ENCODE results near the gene NOX3.

Gene NOX3

GRCh38 chr6:155498370-155498769, 42.7 kb upstream of the NOX3 start:
- Histone ChIP-seq H3K27ac (ENCODE audit: low read depth, low read length) (no peak overlapping the region), H2AFZ (ENCODE audit: insufficient read depth, low read length, poor library complexity) (no peak overlapping the region), H3K4me3 (ENCODE audit: low read depth, low read length) (no peak overlapping the region), H2BK120ac (ENCODE audit: insufficient read depth, low read length, poor library complexity) (no peak overlapping the region), H3K9me3 (ENCODE audit: insufficient read depth, low read depth, low read length) (no peaks in the 10 kb centered on the region), H3K4me1 (ENCODE audit: control insufficient read depth in 1 of 2, insufficient read depth in 2 of 2, low read length in 2 of 2) (peaks cover 0 to under 1% of the 10 kb centered on the region in 2 experiments), H2AK5ac (ENCODE audit: low read length) (no peak overlapping the region), H3K79me1 (ENCODE audit: low read length) (no peaks in the 10 kb centered on the region), H2BK5ac (ENCODE audit: low read depth, low read length, poor library complexity) (no peak overlapping the region), H3K79me2 (ENCODE audit: control insufficient read depth, insufficient read depth, low read length, poor library complexity) (no peaks in the 10 kb centered on the region), H4K12ac (ENCODE audit: low read depth, low read length) (no peak overlapping the region), H3K4ac (ENCODE audit: low read depth, low read length) (no peak overlapping the region), H3K36me3 (ENCODE audit: control insufficient read depth in 1 of 2, insufficient read depth in 2 of 2, low read length in 2 of 2) (no peaks in the 10 kb centered on the region), H3K27me3 (ENCODE audit: insufficient read depth, low read length) (no peaks in the 10 kb centered on the region), H4K91ac (ENCODE audit: low read depth, low read length) (no peak overlapping the region), H3K4me2 (ENCODE audit: low read length) (no peak overlapping the region), H3K14ac (ENCODE audit: low read length) (no peak overlapping the region), H4K8ac (ENCODE audit: low read depth, low read length) (no peak overlapping the region), H3K18ac (ENCODE audit: low read length) (no peak overlapping the region), H3K23ac (ENCODE audit: low read length) (no peak overlapping the region), H2BK12ac (ENCODE audit: low read length) (no peak overlapping the region), H3K9ac (ENCODE audit: low read length) (no peak overlapping the region)
- DNase-seq: no peak
- WGBS (ENCODE audit: extremely low coverage, insufficient coverage, insufficient read length): no CpG with 5 or more reads among the region's 2 CpGs

DNA sequence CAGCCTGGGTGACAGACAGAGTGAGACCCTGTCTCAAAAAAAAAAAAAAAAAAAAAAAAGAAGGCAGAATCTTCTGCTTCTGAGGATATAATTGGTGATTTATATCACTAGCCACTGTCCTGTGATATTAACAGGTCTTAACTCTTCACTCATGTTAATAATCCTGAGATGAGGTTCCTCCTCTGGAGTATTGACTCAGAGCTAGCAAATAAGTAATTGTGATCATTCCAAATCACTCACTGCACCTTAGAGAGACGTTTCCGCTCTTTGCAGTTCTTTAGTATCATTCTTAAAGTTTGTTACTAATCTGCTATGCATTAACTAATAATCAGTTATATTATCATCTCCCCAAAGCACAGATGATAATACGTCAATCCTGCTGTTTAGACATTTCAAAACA, 41.6 kb upstream of the NOX3 start:
- no peak overlapping the region for H3K27ac ChIP-seq (ENCODE audit: low read depth, low read length)
- no peaks in the 10 kb centered on the region for H3K9me3 ChIP-seq (ENCODE audit: insufficient read depth, low read depth, low read length)
- H3K27me3 ChIP-seq (ENCODE audit: insufficient read depth, low read length): no peaks in the 10 kb centered on the region
- H2BK12ac ChIP-seq (ENCODE audit: low read length): no peak overlapping the region
- H3K36me3 ChIP-seq (ENCODE audit: control insufficient read depth in 1 of 2, insufficient read depth in 2 of 2, low read length in 2 of 2): no peaks in the 10 kb centered on the region
- no peak overlapping the region for H2AFZ ChIP-seq (ENCODE audit: insufficient read depth, low read length, poor library complexity)
- no CpG with 5 or more reads among the region's 3 CpGs for WGBS (ENCODE audit: extremely low coverage, insufficient coverage, insufficient read length)
- H3K23ac ChIP-seq (ENCODE audit: low read length): no peak overlapping the region
- no peak overlapping the region for H4K91ac ChIP-seq (ENCODE audit: low read depth, low read length)
- no peak overlapping the region for H4K12ac ChIP-seq (ENCODE audit: low read depth, low read length)
- no peaks in the 10 kb centered on the region for H3K79me1 ChIP-seq (ENCODE audit: low read length)
- H4K8ac ChIP-seq (ENCODE audit: low read depth, low read length): no peak overlapping the region
- peaks cover 0 to 2% of the 10 kb centered on the region in 2 experiments for H3K4me1 ChIP-seq (ENCODE audit: control insufficient read depth in 1 of 2, insufficient read depth in 2 of 2, low read length in 2 of 2)
- H2AK5ac ChIP-seq (ENCODE audit: low read length): no peak overlapping the region
- no peak overlapping the region for H3K4me3 ChIP-seq (ENCODE audit: low read depth, low read length)
- H2BK5ac ChIP-seq (ENCODE audit: low read depth, low read length, poor library complexity): no peak overlapping the region
- no peak overlapping the region for H3K18ac ChIP-seq (ENCODE audit: low read length)
- DNase-seq: no peak
- no peak overlapping the region for H3K4me2 ChIP-seq (ENCODE audit: low read length)
- no peaks in the 10 kb centered on the region for H3K79me2 ChIP-seq (ENCODE audit: control insufficient read depth, insufficient read depth, low read length, poor library complexity)
- no peak overlapping the region for H3K4ac ChIP-seq (ENCODE audit: low read depth, low read length)
- H3K9ac ChIP-seq (ENCODE audit: low read length): no peak overlapping the region
- no peak overlapping the region for H3K14ac ChIP-seq (ENCODE audit: low read length)
- H2BK120ac ChIP-seq (ENCODE audit: insufficient read depth, low read length, poor library complexity): no peak overlapping the region

GRCh38 chr6:155495011-155495768, 39.6 kb upstream of the NOX3 start:
- WGBS (ENCODE audit: extremely low coverage, insufficient coverage, insufficient read length): no CpG with 5 or more reads among the region's 11 CpGs
- H4K91ac ChIP-seq (ENCODE audit: low read depth, low read length): no peak overlapping the region
- no peak overlapping the region for H2AK5ac ChIP-seq (ENCODE audit: low read length)

DNA sequence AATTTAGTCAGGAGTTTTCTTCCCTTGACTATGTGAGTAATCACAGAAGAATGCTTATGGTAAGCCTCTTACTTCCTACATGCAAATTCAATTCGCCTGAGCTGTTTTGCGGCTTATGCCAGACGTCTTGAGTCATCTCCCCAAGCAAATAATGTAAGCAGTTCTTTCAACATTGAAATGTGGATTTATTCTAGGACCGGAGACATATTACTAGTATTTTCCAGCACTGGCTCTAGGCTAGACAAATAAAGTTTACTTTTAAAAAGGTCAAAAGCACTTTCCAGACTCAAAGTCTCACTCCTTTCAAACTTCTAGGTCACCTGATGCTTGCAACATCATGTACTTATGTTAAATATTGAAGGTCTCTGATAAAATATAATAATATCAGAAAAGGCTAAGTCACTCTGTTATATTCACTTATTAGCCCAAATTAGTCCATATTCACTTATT, 38.1 kb upstream of the NOX3 start:
- WGBS (ENCODE audit: extremely low coverage, insufficient coverage, insufficient read length): no CpG with 5 or more reads among the region's 4 CpGs
- no peaks in the 10 kb centered on the region for H3K79me1 ChIP-seq (ENCODE audit: low read length)
- H3K23ac ChIP-seq (ENCODE audit: low read length): no peak overlapping the region
- H3K18ac ChIP-seq (ENCODE audit: low read length): no peak overlapping the region
- no peak overlapping the region for H2BK12ac ChIP-seq (ENCODE audit: low read length)
- no peak overlapping the region for H3K9ac ChIP-seq (ENCODE audit: low read length)
- no peak overlapping the region for H3K4me3 ChIP-seq (ENCODE audit: low read depth, low read length)
- no peaks in the 10 kb centered on the region for H3K27me3 ChIP-seq (ENCODE audit: insufficient read depth, low read length)
- no peak overlapping the region for H3K14ac ChIP-seq (ENCODE audit: low read length)
- no peaks in the 10 kb centered on the region for H3K9me3 ChIP-seq (ENCODE audit: insufficient read depth, low read depth, low read length)
- no peaks in the 10 kb centered on the region for H3K79me2 ChIP-seq (ENCODE audit: control insufficient read depth, insufficient read depth, low read length, poor library complexity)
- H3K27ac ChIP-seq (ENCODE audit: low read depth, low read length): no peak overlapping the region
- no peak overlapping the region for H2AFZ ChIP-seq (ENCODE audit: insufficient read depth, low read length, poor library complexity)
- peaks cover 0 to 2% of the 10 kb centered on the region in 2 experiments for H3K4me1 ChIP-seq (ENCODE audit: control insufficient read depth in 1 of 2, insufficient read depth in 2 of 2, low read length in 2 of 2)
- H2BK5ac ChIP-seq (ENCODE audit: low read depth, low read length, poor library complexity): no peak overlapping the region
- H2BK120ac ChIP-seq (ENCODE audit: insufficient read depth, low read length, poor library complexity): no peak overlapping the region
- H3K4me2 ChIP-seq (ENCODE audit: low read length): no peak overlapping the region
- H3K4ac ChIP-seq (ENCODE audit: low read depth, low read length): no peak overlapping the region
- H4K91ac ChIP-seq (ENCODE audit: low read depth, low read length): no peak overlapping the region
- H3K36me3 ChIP-seq (ENCODE audit: control insufficient read depth in 1 of 2, insufficient read depth in 2 of 2, low read length in 2 of 2): no peaks in the 10 kb centered on the region
- DNase-seq: peak; percentile 62 to 84
- H2AK5ac ChIP-seq (ENCODE audit: low read length): no peak overlapping the region
- H4K12ac ChIP-seq (ENCODE audit: low read depth, low read length): no peak overlapping the region
- H4K8ac ChIP-seq (ENCODE audit: low read depth, low read length): no peak overlapping the region

More at GRCh38 chr6:155495011-155495768, 39.6 kb upstream of the NOX3 start:
- Histone ChIP-seq H3K27ac (ENCODE audit: low read depth, low read length) (no peak overlapping the region), H2BK12ac (ENCODE audit: low read length) (peak overlapping the region; percentile 32), H2AFZ (ENCODE audit: insufficient read depth, low read length, poor library complexity) (no peak overlapping the region), H3K23ac (ENCODE audit: low read length) (no peak overlapping the region), H3K18ac (ENCODE audit: low read length) (no peak overlapping the region), H4K8ac (ENCODE audit: low read depth, low read length) (no peak overlapping the region), H3K27me3 (ENCODE audit: insufficient read depth, low read length) (no peaks in the 10 kb centered on the region), H3K4ac (ENCODE audit: low read depth, low read length) (no peak overlapping the region), H2BK5ac (ENCODE audit: low read depth, low read length, poor library complexity) (no peak overlapping the region), H3K4me3 (ENCODE audit: low read depth, low read length) (no peak overlapping the region), H3K36me3 (ENCODE audit: control insufficient read depth in 1 of 2, insufficient read depth in 2 of 2, low read length in 2 of 2) (no peaks in the 10 kb centered on the region), H3K79me1 (ENCODE audit: low read length) (no peaks in the 10 kb centered on the region), H3K9me3 (ENCODE audit: insufficient read depth, low read depth, low read length) (no peaks in the 10 kb centered on the region), H3K14ac (ENCODE audit: low read length) (no peak overlapping the region), H3K9ac (ENCODE audit: low read length) (no peak overlapping the region), H2BK120ac (ENCODE audit: insufficient read depth, low read length, poor library complexity) (no peak overlapping the region), H3K4me2 (ENCODE audit: low read length) (no peak overlapping the region), H3K4me1 (ENCODE audit: control insufficient read depth in 1 of 2, insufficient read depth in 2 of 2, low read length in 2 of 2) (peaks cover 0 to 2% of the 10 kb centered on the region in 2 experiments), H4K12ac (ENCODE audit: low read depth, low read length) (no peak overlapping the region), H3K79me2 (ENCODE audit: control insufficient read depth, insufficient read depth, low read length, poor library complexity) (no peaks in the 10 kb centered on the region)
- no peak for DNase-seq

All from trophoblast cell (in vitro differentiated cells and primary cell).